HG03558 (cell line): ENCODE results near the gene UPK3B.
"Not testable (repeated sequence)": the region's sequence is repeated elsewhere in the genome, so short reads cannot be mapped to it uniquely, and the experiment has no call there.

Source experiments
- ATAC-seq: cut with Tn5 transposase; IDR thresholded peaks from one replicate; pipeline ENCODE4 v1.9.1; 2021; ENCODE audit warnings: moderate number of reproducible peaks; ENCODE audit not compliant: unreplicated experiment; ENCODE audit errors: extremely low read depth

The UPK3B gene

DNA sequence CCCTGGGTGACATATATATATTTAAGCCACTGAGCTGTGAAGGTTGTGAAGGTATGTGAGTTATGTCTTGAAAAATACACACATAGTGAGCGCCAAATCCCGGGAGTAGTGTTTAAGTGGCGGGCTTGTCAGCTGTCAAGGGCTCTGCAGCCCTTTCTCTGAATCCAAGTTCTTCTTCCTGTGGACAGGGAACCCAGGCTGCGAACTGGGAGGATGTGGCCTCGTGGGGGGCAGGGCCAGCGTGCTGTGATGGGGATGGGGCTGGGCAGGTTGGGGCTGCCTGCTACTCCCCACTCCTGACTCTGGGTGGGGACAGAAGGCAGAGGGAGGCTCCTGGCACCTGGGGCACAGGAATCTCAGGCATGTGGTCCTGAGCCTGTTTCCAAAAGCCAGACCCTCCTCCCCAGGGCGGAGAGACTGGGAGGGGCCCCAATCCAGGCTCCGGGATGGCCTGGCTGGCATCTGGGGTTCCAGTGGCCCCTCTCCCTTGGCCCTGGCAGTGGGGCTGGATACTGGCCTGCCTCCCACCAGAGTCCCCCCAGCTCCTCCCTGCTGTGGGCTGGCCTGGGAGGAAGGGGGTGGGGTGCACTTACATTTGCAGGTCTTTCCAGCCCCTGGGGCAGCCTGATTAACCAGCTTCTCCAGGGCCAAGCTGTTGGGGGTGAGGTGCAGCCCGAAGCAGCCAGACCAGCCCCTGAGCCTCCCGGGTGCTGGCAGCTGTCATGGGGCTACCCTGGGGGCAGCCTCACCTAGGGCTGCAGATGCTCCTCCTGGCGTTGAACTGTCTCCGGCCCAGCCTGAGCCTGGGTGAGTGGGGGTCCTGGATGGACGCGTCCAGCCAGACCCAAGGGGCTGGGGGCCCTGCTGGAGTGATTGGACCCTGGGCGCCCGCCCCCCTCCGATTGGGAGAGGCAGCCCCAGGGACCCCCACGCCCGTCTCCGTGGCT lies at the start of gene UPK3B:
TSS of gene UPK3B (plus strand) at position 622 of the 947 bp plus-strand sequence. CDS start at position 723, 101 bp downstream.
- ATAC-seq, result no peak

- not testable (repeated sequence) for ATAC-seq
These were observed 49.6 kb upstream of the UPK3B start for GRCh38 chr7:76460767-76461166.

GRCh38 chr7:76461464-76462101 lies 48.8 kb upstream of the UPK3B start, which contains the start of gene DTX2:
DTX2 (plus strand) TSS chr7:76461709; CDS start chr7:76480510, 18,801 bp downstream.
- ATAC-seq, result peak; percentile 95

DNA sequence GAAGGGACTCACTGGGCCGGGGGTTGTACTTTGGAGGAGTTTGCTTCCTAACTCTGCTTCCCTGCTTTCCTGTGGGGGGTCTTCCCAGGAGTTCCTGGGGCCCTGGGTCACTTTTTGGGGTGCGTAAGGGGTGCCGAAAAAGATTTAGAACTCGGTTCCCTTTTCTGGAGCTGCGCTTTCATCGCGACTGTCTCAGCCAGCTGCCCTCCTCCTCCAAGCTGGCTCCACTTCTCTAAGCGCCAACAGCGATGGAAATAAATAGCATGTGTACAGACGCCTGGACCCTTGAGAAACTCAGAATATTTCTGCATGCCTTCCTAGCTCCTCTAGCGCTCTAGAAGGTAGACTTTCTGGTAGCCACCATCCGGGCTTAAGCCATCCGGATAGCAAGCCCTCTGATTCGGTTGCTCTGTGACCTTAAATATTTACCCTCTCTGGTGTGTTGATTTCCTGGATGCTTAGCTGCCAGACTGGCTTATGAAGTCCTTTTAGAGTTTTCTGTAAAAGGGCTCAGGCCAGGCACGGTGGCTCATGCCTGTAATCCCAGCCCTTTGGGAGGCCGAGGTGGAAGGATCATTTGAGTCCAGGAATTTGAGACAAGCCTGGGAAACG lies 48.0 kb upstream of the UPK3B start:
- ATAC-seq, result not testable (repeated sequence)

GRCh38 chr7:76464959-76465358 lies 45.4 kb upstream of the UPK3B start:
- not testable (repeated sequence) for ATAC-seq

GRCh38 chr7:76465950-76466349 lies 44.4 kb upstream of the UPK3B start:
- not testable (repeated sequence) for ATAC-seq

- not testable (repeated sequence) for ATAC-seq
These were observed 42.5 kb upstream of the UPK3B start for GRCh38 chr7:76467743-76468404.

GRCh38 chr7:76471556-76472221 lies 38.7 kb upstream of the UPK3B start:
- ATAC-seq, result not testable (repeated sequence)

GRCh38 chr7:76473097-76473496 lies 37.3 kb upstream of the UPK3B start:
- not testable (repeated sequence) for ATAC-seq

DNA sequence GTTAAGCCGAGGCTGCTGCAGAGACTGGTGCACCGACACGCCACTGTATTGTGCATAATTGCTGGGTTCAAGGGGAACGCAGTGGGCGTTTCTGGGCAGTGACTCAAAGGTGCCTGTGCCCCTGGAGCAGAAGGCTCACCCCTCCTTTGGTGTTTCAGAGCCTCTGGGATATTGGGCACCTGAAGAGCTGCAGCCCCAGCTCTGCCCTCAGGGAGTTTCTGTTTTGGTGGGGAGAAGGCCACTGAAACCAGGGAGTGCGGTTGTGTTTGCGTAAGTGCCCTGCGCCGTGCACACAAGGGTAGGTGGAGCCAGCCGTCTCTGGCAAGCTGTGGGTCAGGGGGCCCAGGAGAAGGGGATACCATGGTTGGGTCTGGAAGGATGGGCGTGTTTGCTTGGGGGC lies 34.1 kb upstream of the UPK3B start:
- ATAC-seq, result not testable (repeated sequence)

- ATAC-seq, result not testable (repeated sequence)
These were observed 33.4 kb upstream of the UPK3B start for GRCh38 chr7:76476742-76477474.

GRCh38 chr7:76479628-76480027 lies 30.7 kb upstream of the UPK3B start:
- ATAC-seq, result not testable (repeated sequence)

DNA sequence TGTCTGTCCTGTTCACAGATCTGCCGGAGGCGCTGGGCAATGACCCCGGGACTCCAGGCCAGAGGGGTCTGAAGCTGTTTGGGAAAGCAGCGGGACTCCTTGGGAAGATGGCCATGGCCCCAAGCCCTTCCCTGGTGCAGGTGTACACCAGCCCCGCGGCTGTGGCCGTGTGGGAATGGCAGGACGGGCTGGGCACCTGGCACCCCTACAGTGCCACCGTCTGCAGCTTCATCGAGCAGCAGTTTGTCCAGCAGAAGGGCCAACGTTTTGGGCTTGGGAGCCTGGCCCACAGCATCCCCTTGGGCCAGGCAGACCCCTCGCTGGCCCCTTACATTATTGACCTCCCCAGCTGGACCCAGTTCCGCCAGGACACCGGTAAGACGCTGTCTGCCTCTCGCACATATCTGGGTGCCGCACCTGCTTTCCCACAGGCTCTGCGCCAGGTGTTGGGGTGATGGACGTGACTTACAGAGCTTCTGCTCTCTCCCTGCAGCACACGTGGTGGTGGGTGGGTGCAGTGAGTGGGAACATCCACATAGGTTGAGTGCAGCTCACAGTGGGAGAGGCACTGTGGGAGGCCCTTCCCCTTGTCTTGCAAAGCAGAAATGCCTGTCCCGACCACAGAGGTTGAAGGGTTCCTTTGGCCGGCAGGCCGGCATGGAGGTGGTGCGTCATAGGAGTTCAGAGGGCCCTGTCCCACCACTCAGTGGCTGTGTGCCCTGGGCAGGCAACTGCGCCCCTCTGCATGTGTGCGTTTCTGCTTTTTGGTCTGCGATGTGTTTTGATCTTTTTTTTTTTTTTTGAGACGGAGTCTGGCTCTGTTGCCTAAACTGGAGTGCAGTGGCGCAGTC lies 29.7 kb upstream of the UPK3B start:
- ATAC-seq, result not testable (repeated sequence)

- not testable (repeated sequence) for ATAC-seq
These were observed 27.7 kb upstream of the UPK3B start for GRCh38 chr7:76482660-76483059.

DNA sequence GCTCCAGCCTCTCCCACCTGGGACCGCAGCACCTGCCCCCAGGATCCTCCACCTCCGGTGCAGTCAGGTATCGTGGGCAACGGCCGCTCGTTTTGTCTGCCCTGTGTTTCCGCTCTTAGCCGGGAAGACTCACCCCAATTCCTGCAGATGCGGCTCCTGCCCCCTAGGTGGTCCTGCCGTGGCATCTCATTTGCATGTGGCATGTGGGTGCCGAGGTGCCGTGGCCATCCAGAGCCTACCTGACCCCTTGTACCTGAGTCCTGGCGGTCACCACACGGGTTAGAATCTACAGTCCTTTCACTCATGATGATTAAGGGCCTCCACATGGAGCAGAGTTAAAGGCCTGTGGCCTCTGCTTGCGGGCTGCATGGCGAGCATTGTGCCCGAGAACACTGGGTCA lies 27.3 kb upstream of the UPK3B start:
- ATAC-seq, result not testable (repeated sequence)

- ATAC-seq, result not testable (repeated sequence)
These were observed 25.9 kb upstream of the UPK3B start for GRCh38 chr7:76484456-76484855.

- ATAC-seq, result not testable (repeated sequence)
These were observed 24.3 kb upstream of the UPK3B start for GRCh38 chr7:76485822-76486610.
